ENCODE data around the gene SDK1. TPM values are rescaled to one million over a fixed set of nuclear protein-coding genes. Genes with fewer than 3 reads are reported as not detected.

SDK1 gene
- total and polyA plus RNA-seq, 7 donors: 0.31 to 2.4 (median 1.3) TPM

- ATAC-seq: no peak
- intact Hi-C loops (cut with DNase I): no loop called here
These were observed 770.5 kb downstream of the SDK1 start for GRCh38 chr7:4071370-4072058.

GRCh38 chr7:4072161-4072925 lies 771.3 kb downstream of the SDK1 start:
- no peaks in the 10 kb centered on the region for H3K27me3 ChIP-seq (ENCODE audit: insufficient read depth in 3 of 3, low read length in 2 of 3)
- 72 to 80% (median 74%) methylated on average over 20 of the region's 20 CpGs for WGBS, 3 donors
- DNase-seq (no peak), ATAC-seq (no peak)
- no peak for TF ChIP-seq CTCF (IDR thresholded peaks at IDR 0.05)
- no peak overlapping the region for H3K4me3 ChIP-seq
- no peaks in the 10 kb centered on the region for H3K9me3 ChIP-seq
- no peak overlapping the region for H3K27ac ChIP-seq
- intact Hi-C loops (cut with DNase I): no loop called here
- no peaks in the 10 kb centered on the region for H3K4me1 ChIP-seq
- no peaks in the 10 kb centered on the region for H3K36me3 ChIP-seq (ENCODE audit: insufficient read depth in 1 of 2, low read depth in 1 of 2)

More at GRCh38 chr7:4071370-4072058, 770.5 kb downstream of the SDK1 start:
- DNase-seq: no peak
- Histone ChIP-seq H3K36me3 (ENCODE audit: insufficient read depth in 1 of 2, low read depth in 1 of 2) (no peaks in the 10 kb centered on the region), H3K4me1 (no peaks in the 10 kb centered on the region), H3K27me3 (ENCODE audit: insufficient read depth in 3 of 3, low read length in 2 of 3) (no peaks in the 10 kb centered on the region), H3K4me3 (no peak overlapping the region), H3K27ac (no peak overlapping the region), H3K9me3 (no peaks in the 10 kb centered on the region)
- no peak for TF ChIP-seq CTCF (IDR thresholded peaks at IDR 0.05)
- WGBS, 3 donors: 60 to 72% (median 64%) methylated on average over 11 of the region's 11 CpGs

GRCh38 chr7:4073052-4073451 lies 772.0 kb downstream of the SDK1 start:
- ATAC-seq: no peak
- Histone ChIP-seq H3K4me1 (no peaks in the 10 kb centered on the region), H3K4me3 (no peak overlapping the region), H3K36me3 (ENCODE audit: insufficient read depth in 1 of 2, low read depth in 1 of 2) (no peaks in the 10 kb centered on the region), H3K27ac (no peak overlapping the region), H3K9me3 (no peaks in the 10 kb centered on the region), H3K27me3 (ENCODE audit: insufficient read depth in 3 of 3, low read length in 2 of 3) (no peaks in the 10 kb centered on the region)
- 85 to 94% (median 88%) methylated on average over 10 of the region's 10 CpGs for WGBS, 3 donors
- DNase-seq: no peak
- intact Hi-C loops (cut with DNase I): no loop called here
- TF ChIP-seq CTCF (IDR thresholded peaks at IDR 0.05): no peak

- WGBS, 3 donors: 87 to 90% (median 89%) methylated on average over 13 of the region's 13 CpGs
- Histone ChIP-seq H3K27ac (no peak overlapping the region), H3K27me3 (ENCODE audit: insufficient read depth in 3 of 3, low read length in 2 of 3) (no peaks in the 10 kb centered on the region), H3K9me3 (no peaks in the 10 kb centered on the region), H3K36me3 (ENCODE audit: insufficient read depth in 1 of 2, low read depth in 1 of 2) (no peaks in the 10 kb centered on the region), H3K4me3 (no peak overlapping the region), H3K4me1 (no peaks in the 10 kb centered on the region)
- ATAC-seq (no peak), DNase-seq (no peak)
- intact Hi-C loops (cut with DNase I): no loop called here
- TF ChIP-seq CTCF (IDR thresholded peaks at IDR 0.05): no peak
These were observed 772.7 kb downstream of the SDK1 start for GRCh38 chr7:4073750-4074149.

Data from psoas muscle (tissue), 8 donors.